GM12801 (cell line): Measurements from ENCODE around the gene RFLNA.

Experiments used
- TF ChIP-seq, protein P1 (sequence below): IDR thresholded peaks from one replicate; pipeline ENCODE4 v1.5.1; 2011; ENCODE audit warnings: control low read depth; ENCODE audit not compliant: insufficient read length; ENCODE audit errors: extremely low read depth

Gene RFLNA

DNA sequence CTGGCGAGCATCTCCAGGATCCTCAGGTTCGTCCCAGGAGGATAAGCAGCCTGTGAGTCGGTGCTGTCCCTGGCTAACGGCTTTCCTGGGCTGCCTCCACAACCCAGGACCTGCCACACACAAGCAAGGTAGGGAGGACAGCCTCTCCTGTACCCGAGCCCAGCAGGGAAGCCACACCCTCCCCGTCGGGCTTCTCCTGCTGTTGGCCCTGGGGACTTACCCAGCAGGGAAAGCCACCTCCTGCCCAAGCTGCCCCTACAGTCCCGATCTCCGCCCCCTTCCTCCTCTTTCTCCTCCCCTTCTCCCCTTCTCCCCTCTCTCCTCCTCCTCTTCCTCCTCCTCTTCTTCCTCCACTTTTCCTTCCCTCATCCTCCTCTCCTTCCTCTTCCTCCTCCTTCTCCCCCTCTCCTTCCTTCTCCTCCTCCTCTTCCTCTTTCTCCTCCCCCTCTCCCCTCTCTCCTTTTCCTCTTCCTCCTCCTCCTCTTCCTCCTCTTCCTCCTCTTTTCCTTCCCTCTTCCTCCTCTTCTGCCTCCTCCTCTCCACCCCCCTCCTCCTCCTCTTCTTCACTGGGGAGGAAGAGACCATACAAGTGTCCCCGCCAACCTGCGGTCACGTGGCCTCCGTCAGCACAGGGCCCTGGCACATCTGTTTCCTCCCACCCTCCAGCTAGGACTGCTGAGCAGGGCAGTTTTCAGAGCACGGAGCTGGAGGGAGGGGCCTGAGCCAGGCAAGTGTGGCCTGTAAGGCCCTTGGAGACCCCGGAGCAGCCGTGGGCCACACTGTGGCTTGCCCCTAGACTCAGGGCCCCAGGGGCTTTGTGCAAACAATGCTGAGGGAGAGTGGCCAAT is 17.3 kb upstream of the RFLNA start:
- TF ChIP-seq, protein P1, sequence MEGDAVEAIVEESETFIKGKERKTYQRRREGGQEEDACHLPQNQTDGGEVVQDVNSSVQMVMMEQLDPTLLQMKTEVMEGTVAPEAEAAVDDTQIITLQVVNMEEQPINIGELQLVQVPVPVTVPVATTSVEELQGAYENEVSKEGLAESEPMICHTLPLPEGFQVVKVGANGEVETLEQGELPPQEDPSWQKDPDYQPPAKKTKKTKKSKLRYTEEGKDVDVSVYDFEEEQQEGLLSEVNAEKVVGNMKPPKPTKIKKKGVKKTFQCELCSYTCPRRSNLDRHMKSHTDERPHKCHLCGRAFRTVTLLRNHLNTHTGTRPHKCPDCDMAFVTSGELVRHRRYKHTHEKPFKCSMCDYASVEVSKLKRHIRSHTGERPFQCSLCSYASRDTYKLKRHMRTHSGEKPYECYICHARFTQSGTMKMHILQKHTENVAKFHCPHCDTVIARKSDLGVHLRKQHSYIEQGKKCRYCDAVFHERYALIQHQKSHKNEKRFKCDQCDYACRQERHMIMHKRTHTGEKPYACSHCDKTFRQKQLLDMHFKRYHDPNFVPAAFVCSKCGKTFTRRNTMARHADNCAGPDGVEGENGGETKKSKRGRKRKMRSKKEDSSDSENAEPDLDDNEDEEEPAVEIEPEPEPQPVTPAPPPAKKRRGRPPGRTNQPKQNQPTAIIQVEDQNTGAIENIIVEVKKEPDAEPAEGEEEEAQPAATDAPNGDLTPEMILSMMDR = no peak

GRCh38 chr12:124278389-124279101 is 16.3 kb upstream of the RFLNA start:
- TF ChIP-seq, protein P1 = no peak

DNA sequence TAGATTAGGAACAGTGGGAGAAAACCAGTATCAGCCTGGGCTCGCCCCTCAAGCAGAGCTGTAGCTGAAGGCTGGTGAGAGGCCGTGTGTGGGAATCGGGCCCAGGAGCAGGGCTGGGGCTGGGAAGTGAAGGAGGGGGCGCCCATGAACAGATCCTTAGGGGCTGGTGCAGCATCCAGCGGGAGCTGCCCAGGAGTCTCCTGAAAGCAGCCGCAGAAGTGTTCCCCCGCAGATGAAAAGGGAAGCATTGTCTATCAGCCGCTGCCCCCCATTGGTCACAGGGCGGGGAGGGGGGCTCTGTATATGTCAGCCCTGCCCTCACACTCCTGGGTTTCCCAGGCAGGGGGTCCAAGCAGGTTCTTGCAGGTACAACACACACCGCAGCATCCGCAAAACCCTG is 15.6 kb upstream of the RFLNA start:
- TF ChIP-seq, protein P1 = no peak

DNA sequence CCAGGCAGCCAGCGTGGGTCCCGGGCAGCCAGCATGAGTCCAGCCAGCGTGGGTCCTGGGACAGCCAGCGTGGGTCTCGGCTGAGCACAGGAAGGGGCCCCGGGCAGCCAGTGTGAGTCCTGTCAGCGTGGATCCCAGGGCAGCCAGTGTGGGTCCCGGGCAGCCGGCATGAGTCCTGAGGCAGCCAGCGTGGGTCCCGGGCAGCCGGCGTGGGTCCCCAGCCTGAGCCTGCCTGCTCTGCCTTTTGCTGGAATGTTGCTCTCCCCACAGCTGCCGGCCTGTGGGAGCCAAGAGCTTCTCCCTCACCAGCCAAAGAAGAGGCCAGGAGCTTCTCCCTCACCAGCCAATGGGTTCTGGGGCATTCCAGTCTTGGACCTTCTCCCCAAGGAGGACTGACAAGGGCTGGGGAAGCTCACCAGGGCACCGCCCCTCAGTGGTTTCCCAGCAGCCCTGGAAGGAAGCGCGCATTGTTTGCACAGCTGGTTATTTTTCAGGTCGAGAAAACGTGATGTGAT is 15.0 kb upstream of the RFLNA start:
- TF ChIP-seq, protein P1 = no peak

DNA sequence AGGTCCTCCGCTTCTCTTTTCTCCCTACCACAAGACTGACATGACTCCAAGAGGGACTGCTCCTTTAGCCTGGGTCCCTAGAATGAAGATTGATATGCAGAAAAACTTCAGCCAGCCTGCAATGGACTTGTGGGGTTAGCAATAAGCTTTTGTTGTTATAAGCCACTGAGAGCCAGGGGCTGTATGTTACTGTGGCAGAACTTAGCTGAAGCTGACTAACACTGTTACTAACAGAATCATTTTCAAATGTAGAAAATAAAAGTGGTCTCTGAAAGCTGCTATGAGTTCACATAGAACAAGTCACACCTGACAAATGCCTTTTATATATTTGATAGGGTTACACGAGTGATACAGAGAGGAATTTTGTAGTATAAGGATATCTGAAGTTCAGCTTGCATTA is 13.6 kb upstream of the RFLNA start:
- TF ChIP-seq, protein P1 = no peak

- TF ChIP-seq, protein P1 = no peak
Measured at GRCh38 chr12:124282287-124282686, 12.6 kb upstream of the RFLNA start.

DNA sequence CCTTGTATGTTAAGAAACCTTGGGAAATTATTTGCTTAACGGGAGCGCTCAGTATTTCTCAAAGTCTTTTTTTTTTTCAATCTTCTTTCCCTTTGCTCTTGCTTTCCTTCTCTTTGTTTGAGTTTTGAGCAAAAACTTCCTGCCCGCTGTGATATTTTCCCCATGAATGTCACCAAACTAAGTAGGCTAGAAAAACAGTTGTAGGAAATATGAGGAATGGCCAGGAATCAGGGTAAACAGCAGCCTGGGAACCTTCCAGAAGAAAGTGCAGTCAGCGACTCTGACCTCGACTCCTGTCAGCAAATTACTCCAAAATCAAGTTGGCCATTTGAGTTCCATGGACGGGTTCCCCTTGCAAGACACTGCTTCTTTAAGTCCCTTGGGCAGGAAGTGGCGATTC is 11.6 kb upstream of the RFLNA start:
- TF ChIP-seq, protein P1 = no peak
